ENCODE measurements around the gene MYB. TPM values are rescaled to one million over a fixed set of nuclear protein-coding genes. Genes with fewer than 3 reads are reported as not detected.

MYB gene
- total RNA-seq, 2 donors from 2014 or later, result 4.3 to 7.2 TPM

GRCh38 chr6:135189344-135189743 is 8.2 kb downstream of the MYB start:
- TF ChIP-seq POLR2A (IDR thresholded peaks at IDR 0.05) (no peak), POLR2AphosphoS5 (IDR thresholded peaks at IDR 0.05) (no peak), CTCF (IDR thresholded peaks at IDR 0.05) (no peak)
- 32% methylated on average over 1 of the region's 1 CpG for WGBS
- H3K9me3 ChIP-seq, result no peaks in the 10 kb centered on the region
- no peak overlapping the region for H3K27ac ChIP-seq
- no peaks in the 10 kb centered on the region for H3K36me3 ChIP-seq
- no peaks in the 10 kb centered on the region for H3K4me1 ChIP-seq (replicated peaks)
- no peak overlapping the region for H3K4me3 ChIP-seq
- no peaks in the 10 kb centered on the region for H3K27me3 ChIP-seq (replicated peaks; ENCODE audit: insufficient read depth)
- no peak for DNase-seq (ENCODE audit: low spot score)
- intact Hi-C loops (cut with DNase I), result no loop called here

- 90% methylated on average over 10 of the region's 10 CpGs for WGBS
- TF ChIP-seq POLR2AphosphoS5 (IDR thresholded peaks at IDR 0.05) (no peak), CTCF (IDR thresholded peaks at IDR 0.05) (no peak), POLR2A (IDR thresholded peaks at IDR 0.05) (no peak)
- Histone ChIP-seq H3K4me3 (no peak overlapping the region), H3K27me3 (replicated peaks; ENCODE audit: insufficient read depth) (no peaks in the 10 kb centered on the region), H3K27ac (no peak overlapping the region), H3K36me3 (no peaks in the 10 kb centered on the region), H3K4me1 (replicated peaks) (no peaks in the 10 kb centered on the region), H3K9me3 (no peaks in the 10 kb centered on the region)
- no peak for DNase-seq (ENCODE audit: low spot score)
- intact Hi-C loops (cut with DNase I), result no loop called here
Measured at GRCh38 chr6:135191508-135192255, 10.6 kb downstream of the MYB start.

GRCh38 chr6:135192256-135193174 is 11.4 kb downstream of the MYB start:
- 85% methylated on average over 13 of the region's 13 CpGs for WGBS
- intact Hi-C loops (cut with DNase I), result no loop called here
- no peaks in the 10 kb centered on the region for H3K27me3 ChIP-seq (replicated peaks; ENCODE audit: insufficient read depth)
- H3K4me3 ChIP-seq, result no peak overlapping the region
- no peaks in the 10 kb centered on the region for H3K9me3 ChIP-seq
- no peak for DNase-seq (ENCODE audit: low spot score)
- no peaks in the 10 kb centered on the region for H3K4me1 ChIP-seq (replicated peaks)
- TF ChIP-seq POLR2AphosphoS5 (IDR thresholded peaks at IDR 0.05), result no peak
- no peak for TF ChIP-seq POLR2A (IDR thresholded peaks at IDR 0.05)
- TF ChIP-seq CTCF (IDR thresholded peaks at IDR 0.05), result no peak
- H3K36me3 ChIP-seq, result no peaks in the 10 kb centered on the region
- H3K27ac ChIP-seq, result no peak overlapping the region

- Histone ChIP-seq H3K9me3 (no peaks in the 10 kb centered on the region), H3K4me1 (replicated peaks) (no peaks in the 10 kb centered on the region), H3K27me3 (replicated peaks; ENCODE audit: insufficient read depth) (no peaks in the 10 kb centered on the region), H3K27ac (no peak overlapping the region), H3K36me3 (no peaks in the 10 kb centered on the region), H3K4me3 (no peak overlapping the region)
- TF ChIP-seq POLR2A (IDR thresholded peaks at IDR 0.05), result no peak
- intact Hi-C loops (cut with DNase I), result no loop called here
- no peak for DNase-seq (ENCODE audit: low spot score)
- WGBS, result 79% methylated on average over 1 of the region's 1 CpG
Measured at GRCh38 chr6:135193221-135193620, 12.1 kb downstream of the MYB start.

- Histone ChIP-seq H3K36me3 (no peaks in the 10 kb centered on the region), H3K27me3 (replicated peaks; ENCODE audit: insufficient read depth) (no peaks in the 10 kb centered on the region), H3K4me1 (replicated peaks) (no peaks in the 10 kb centered on the region), H3K4me3 (no peak overlapping the region), H3K27ac (no peak overlapping the region), H3K9me3 (no peaks in the 10 kb centered on the region)
- no peak for DNase-seq (ENCODE audit: low spot score)
- 81% methylated on average over 2 of the region's 2 CpGs for WGBS
- intact Hi-C loops (cut with DNase I), result no loop called here
- no peak for TF ChIP-seq POLR2AphosphoS5 (IDR thresholded peaks at IDR 0.05)
- no peak for TF ChIP-seq POLR2A (IDR thresholded peaks at IDR 0.05)
- no peak for TF ChIP-seq CTCF (IDR thresholded peaks at IDR 0.05)
Measured at GRCh38 chr6:135195041-135195440, 13.9 kb downstream of the MYB start.

Data from prostate gland (tissue), 2 donors.